Stimulated activated CD4-positive, alpha-beta T cell treated with anti-CD3 and anti-CD28 coated beads, TNF-alpha, amount 100 ng/mL, for 1 hour (primary cell): ENCODE data around the gene ADORA2A.
"Not testable (repeated sequence)": the region's sequence is repeated elsewhere in the genome, so short reads cannot be mapped to it uniquely, and the experiment has no call there.

Experiments used
- DNase-seq, 3 donors: peaks; one replicate each; pipeline ENCODE4 v3.0.0-alpha.2; 2020; ENCODE audit warnings: low read depth in 3 of 3, low spot score in 1 of 3

The ADORA2A gene

DNA sequence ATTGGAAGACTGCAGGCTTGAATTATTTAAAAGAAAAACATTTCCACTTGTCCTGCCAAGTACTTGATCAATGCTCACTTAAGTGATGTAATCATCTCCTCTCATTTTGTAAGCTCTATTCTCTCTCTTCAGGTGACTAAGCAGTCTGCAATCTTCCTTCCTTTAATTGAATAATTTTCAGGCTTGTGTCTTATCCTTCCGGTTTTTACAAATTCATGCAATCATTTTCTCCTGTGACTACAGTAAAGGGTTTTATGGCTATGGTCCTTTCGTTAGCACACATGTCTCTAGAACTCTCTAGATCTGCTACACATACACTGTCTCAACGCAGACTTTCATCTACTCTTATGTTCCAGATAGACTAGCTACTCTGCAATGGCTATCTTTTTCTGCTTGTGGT lies 55.2 kb downstream of the ADORA2A start:
- DNase-seq = no peak

DNA sequence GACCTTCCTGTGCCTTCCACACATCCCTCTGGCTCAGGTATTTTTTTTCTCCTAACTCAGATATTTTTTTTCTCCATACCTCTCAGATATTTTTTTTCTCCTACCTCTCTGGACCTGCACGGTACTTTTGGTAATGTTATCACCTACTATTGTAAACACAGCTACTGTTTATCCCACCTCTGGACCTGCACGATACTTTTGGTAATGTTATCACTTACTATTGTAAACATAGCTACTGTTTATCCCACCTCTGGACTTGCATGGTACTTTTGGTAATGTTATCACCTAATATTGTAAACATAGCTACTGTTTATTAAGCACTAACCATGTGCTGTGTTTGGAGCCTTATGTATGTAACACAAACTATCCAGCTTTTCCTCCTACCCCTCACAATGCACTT lies 55.6 kb downstream of the ADORA2A start:
- DNase-seq = no peak

DNA sequence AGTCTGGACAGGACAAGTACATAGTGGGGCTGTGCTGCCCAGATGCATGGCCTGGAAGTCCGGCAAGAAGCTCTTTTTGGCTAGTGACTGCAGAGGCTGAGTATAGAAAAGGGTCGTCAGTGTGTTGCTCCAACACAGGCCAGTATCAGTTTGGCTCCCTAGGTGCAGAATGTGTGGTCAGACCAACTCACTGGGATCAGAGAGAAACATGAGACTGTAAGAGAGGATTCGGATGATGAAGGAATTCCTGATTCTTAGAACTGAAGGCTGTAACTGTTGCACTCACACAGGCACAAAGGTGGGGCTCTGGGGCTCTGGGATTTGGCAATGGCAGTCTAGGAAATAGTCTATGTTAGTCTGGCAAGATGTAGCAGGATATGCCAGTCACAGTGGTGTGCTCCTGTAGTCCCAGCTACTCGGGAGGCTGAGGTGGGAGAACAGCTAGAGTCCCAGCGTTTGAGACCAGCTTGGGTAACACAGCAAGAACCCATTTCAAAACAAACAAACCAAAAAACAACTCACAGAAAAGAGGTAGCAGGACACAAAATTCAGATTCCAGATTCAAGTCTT lies 56.7 kb downstream of the ADORA2A start:
- DNase-seq = no peak

DNA sequence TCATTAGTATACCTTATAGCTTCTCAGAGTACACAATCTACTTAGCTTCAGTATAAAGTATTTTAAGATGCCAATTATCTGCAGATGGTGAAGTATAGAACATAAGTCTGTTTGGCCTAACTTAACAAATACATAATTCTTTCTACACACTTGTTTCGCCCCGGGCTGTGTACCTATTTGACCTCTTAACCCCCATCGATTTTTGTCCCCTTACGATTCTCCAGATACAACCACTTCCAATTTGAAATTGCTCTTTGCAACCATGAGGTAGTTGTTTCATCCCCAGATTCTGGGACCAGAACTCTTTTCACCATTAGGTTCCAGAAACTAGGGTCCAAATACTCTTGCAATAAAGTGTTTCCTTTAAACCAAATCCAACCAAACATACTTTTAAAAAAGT lies 57.8 kb downstream of the ADORA2A start:
- no peak for DNase-seq

DNA sequence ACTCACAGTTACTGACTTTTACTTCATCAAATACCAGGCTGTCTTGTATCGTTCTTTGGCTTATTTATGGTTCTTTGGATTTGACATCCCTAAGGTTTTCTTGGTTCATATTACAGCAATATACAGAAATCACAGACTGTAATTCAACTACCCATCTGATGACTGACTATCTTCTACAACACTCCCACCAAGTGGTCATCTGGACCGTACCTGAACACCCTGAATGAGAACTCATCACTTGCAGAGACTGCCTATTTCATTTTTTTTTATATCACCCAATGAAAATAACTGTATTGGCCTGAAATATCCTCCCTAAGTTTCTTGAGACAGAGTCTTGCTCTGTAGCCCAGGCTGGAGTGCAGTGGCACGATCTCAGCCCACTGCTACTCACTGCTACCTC lies 58.2 kb downstream of the ADORA2A start:
- DNase-seq = no peak

DNA sequence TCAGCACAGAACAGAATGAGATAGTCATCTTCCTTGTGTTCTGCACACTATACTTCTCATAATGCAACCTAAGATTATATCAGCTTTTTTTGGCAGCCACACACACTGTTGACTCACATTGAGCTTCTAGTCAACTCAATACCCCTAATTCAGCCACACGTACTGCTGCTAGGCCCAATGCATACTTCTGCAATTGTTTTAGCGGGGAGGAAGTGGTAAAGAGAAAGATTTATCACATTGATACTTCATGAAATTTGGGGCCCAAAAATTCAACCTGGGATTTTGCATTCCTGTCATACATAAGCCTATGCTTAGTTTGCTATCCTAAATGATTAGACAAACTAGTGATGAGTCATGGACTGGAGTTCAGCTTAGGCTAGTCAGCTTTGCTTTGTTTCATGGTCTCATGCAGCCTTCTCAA lies 59.1 kb downstream of the ADORA2A start:
- no peak for DNase-seq

DNA sequence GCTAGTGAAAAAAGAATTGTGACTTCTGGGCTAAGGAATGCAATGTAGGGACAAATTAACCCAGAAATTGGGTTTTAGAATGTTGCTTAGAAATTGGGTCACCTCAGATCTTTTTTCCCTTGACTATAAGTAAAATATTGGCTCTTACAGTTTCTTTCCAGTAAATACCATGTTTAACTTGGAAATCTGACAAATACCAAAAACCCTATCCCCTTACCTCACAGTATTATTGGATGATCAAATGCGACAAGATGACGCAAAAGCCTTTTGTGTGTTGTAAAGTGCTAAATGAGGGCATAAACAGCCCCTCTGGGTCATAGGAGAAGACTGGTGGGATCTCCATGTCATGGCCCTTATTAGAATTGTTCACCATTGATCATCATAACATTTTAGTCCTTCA lies 61.6 kb downstream of the ADORA2A start:
- DNase-seq = no peak

DNA sequence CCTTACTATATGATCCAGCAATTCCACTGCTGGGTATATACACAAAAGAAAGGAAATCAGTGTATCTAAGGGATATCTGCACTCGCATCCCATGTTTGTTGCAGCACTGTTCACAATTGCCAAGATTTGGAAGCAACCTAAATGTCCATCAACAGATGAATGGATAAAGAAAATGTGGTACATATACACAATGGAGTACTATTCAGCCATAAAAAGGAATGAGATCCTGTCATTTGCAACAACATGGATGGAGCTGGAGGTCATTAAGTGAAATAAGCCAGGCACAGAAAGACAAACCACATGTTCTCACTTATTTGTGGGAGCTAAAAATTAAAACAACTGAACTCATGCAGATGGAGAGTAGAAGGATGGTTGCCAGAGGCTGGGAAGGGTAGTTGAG lies 62.0 kb downstream of the ADORA2A start:
- DNase-seq = not testable (repeated sequence)
